ENCODE results near the gene PSMD1.

Gene PSMD1

DNA sequence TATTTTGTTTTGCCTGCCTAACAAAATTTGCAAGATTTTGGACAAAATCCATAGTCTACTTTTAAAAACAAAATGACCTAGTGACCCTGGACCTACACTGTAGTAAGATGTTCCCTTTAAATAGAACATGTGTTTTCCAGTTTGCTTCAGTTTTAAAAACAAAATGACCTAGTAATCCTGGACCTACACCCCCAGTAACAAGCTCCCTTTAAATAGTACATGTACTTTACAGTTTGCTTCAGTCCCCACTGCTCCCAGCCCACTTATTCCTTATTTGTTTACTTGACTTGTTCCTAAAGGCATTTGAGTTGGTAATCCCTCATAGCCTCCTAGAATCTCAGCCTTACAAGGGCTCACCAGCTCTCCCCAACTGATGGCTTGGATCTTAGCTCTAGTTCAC lies 102.6 kb downstream of the PSMD1 start:
- Histone ChIP-seq H3K4me3 (ENCODE audit: low read depth in 1 of 2, low read length in 2 of 2) (no peak overlapping the region), H2AFZ (ENCODE audit: low read depth, low read length) (no peak overlapping the region), H3K9me3 (ENCODE audit: insufficient read depth, low read length, severe bottlenecking) (no peaks in the 10 kb centered on the region), H4K20me1 (ENCODE audit: insufficient read depth, low read length) (no peaks in the 10 kb centered on the region), H3K9ac (ENCODE audit: low read depth, low read length) (no peak overlapping the region), H3K4me2 (ENCODE audit: insufficient read depth, low read length) (no peak overlapping the region), H3K79me2 (ENCODE audit: insufficient read depth, low read length) (no peaks in the 10 kb centered on the region), H3K27me3 (ENCODE audit: insufficient read depth, low read length, poor library complexity) (no peaks in the 10 kb centered on the region), H3K36me3 (ENCODE audit: insufficient read depth, low read length) (peaks cover 74% of the 10 kb centered on the region), H3K27ac (ENCODE audit: low read length) (no peak overlapping the region), H3K4me1 (ENCODE audit: insufficient read depth, low read length) (no peaks in the 10 kb centered on the region)
- TF ChIP-seq CTCF (IDR thresholded peaks at IDR 0.05; ENCODE audit: borderline replicate concordance, extremely low read depth, low read length, poor library complexity, severe bottlenecking) (no peak), EZH2 (IDR thresholded peaks at IDR 0.05; ENCODE audit: borderline replicate concordance, low read depth, low read length, severe bottlenecking) (no peak)
- no peak for ATAC-seq (ENCODE audit: insufficient read depth, low read depth)
- no peak for DNase-seq

DNA sequence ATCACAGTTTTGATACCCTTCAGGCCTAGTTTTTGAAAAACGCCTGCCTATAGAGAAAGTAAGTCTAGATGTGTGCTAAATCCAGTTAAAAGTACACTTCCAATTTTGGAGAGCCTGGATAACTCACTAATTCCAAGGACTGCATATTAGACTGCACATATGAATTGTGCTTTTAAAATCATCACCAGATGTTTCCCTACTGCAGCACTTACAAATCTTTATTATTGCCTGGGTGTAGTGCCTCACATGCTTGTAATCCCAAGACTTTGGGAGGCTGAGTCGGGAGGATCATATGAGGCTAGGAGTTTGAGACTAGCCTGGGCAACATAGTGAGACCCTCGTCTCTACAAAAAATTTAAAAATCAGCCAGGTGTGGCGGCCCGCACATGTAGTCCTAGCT lies 104.0 kb downstream of the PSMD1 start:
- Histone ChIP-seq H3K36me3 (ENCODE audit: insufficient read depth, low read length) (peaks cover 78% of the 10 kb centered on the region), H3K4me1 (ENCODE audit: insufficient read depth, low read length) (no peaks in the 10 kb centered on the region), H3K79me2 (ENCODE audit: insufficient read depth, low read length) (no peaks in the 10 kb centered on the region), H3K27me3 (ENCODE audit: insufficient read depth, low read length, poor library complexity) (no peaks in the 10 kb centered on the region), H2AFZ (ENCODE audit: low read depth, low read length) (no peak overlapping the region), H3K9me3 (ENCODE audit: insufficient read depth, low read length, severe bottlenecking) (no peaks in the 10 kb centered on the region), H3K9ac (ENCODE audit: low read depth, low read length) (no peak overlapping the region), H3K27ac (ENCODE audit: low read length) (no peak overlapping the region), H4K20me1 (ENCODE audit: insufficient read depth, low read length) (no peaks in the 10 kb centered on the region), H3K4me2 (ENCODE audit: insufficient read depth, low read length) (no peak overlapping the region), H3K4me3 (ENCODE audit: low read depth in 1 of 2, low read length in 2 of 2) (no peak overlapping the region)
- TF ChIP-seq EZH2 (IDR thresholded peaks at IDR 0.05; ENCODE audit: borderline replicate concordance, low read depth, low read length, severe bottlenecking): no peak
- TF ChIP-seq CTCF (IDR thresholded peaks at IDR 0.05; ENCODE audit: borderline replicate concordance, extremely low read depth, low read length, poor library complexity, severe bottlenecking): no peak
- ATAC-seq (ENCODE audit: insufficient read depth, low read depth): no peak
- DNase-seq: no peak

DNA sequence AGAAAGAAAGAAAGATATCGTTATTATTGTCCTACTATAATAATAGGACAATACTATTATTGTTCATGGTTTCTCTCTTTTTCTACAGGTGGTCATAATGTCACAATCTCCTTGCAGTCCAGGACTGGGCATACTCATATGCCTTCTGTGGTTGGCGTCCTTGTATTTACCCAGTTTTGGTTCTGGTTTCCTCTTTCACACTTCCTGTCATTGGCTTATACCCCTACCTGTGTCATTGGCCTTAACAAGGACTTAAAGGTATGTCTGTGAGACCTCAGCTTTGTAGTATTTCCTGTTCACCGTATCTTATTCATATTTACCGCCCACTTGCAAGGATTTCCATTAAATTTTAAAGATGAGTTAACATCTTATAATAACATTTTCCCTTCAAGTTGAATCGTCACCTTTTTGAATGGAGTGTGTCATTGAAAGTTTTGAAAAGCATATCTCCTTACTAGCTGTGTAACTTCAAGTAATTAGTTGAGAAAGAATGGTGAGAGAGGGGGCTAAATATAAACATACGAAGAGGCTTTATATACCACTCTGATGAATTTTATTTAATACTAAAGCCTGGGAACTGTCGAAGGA lies 104.7 kb downstream of the PSMD1 start:
- Histone ChIP-seq H3K4me1 (ENCODE audit: insufficient read depth, low read length) (no peaks in the 10 kb centered on the region), H3K79me2 (ENCODE audit: insufficient read depth, low read length) (no peaks in the 10 kb centered on the region), H3K27me3 (ENCODE audit: insufficient read depth, low read length, poor library complexity) (no peaks in the 10 kb centered on the region), H3K4me2 (ENCODE audit: insufficient read depth, low read length) (no peak overlapping the region), H2AFZ (ENCODE audit: low read depth, low read length) (no peak overlapping the region), H3K27ac (ENCODE audit: low read length) (no peak overlapping the region), H3K9me3 (ENCODE audit: insufficient read depth, low read length, severe bottlenecking) (no peaks in the 10 kb centered on the region), H4K20me1 (ENCODE audit: insufficient read depth, low read length) (no peaks in the 10 kb centered on the region), H3K9ac (ENCODE audit: low read depth, low read length) (no peak overlapping the region), H3K36me3 (ENCODE audit: insufficient read depth, low read length) (peaks cover 84% of the 10 kb centered on the region), H3K4me3 (ENCODE audit: low read depth in 1 of 2, low read length in 2 of 2) (no peak overlapping the region)
- DNase-seq (no peak), ATAC-seq (ENCODE audit: insufficient read depth, low read depth) (no peak)
- TF ChIP-seq CTCF (IDR thresholded peaks at IDR 0.05; ENCODE audit: borderline replicate concordance, extremely low read depth, low read length, poor library complexity, severe bottlenecking) (no peak), EZH2 (IDR thresholded peaks at IDR 0.05; ENCODE audit: borderline replicate concordance, low read depth, low read length, severe bottlenecking) (no peak)

Data from DND-41 (cell line).